ENCODE measurements around the gene SOAT2.
A peak's percentile ranks its signal among the peaks of the same experiment; 100 is the strongest.

SOAT2 gene

DNA sequence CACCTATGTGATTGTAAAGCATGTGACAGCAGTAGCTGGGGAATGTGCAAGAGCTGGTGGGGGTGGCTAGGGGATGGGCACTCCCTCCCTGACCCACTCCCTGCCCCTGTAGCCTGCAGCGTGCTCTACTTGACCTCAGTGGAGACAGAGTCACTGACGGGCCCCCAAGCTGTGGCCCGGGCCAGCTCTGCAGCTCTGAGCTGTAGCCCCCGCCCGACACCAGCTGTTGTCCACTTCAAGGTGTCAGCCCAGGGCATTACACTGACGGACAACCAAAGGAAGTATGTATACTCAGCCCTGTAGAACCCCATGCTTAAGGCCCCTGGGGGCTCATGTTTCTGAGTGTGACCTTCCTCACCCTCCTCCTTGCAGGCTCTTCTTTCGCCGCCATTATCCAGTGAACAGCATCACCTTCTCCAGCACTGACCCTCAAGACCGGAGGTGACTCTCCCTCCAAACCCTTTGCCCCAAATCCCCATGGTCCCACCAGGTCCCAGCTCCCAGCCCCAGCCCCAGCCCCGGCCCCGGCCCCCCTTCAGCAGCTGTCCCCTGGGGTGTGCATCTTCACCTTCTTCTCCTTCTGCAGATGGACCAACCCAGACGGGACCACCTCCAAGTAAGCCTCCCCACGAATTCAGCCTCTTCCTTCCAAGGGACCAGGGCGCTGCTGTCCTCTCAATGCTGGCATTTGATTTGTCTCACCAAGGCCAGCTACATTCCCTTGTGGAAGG lies 40.1 kb upstream of the SOAT2 start:
- DNase-seq = peak in 7 of 42 donors; percentile 3 to 42 (median 28)
- intact Hi-C loops (cut with DNase I) = no loop called here

DNA sequence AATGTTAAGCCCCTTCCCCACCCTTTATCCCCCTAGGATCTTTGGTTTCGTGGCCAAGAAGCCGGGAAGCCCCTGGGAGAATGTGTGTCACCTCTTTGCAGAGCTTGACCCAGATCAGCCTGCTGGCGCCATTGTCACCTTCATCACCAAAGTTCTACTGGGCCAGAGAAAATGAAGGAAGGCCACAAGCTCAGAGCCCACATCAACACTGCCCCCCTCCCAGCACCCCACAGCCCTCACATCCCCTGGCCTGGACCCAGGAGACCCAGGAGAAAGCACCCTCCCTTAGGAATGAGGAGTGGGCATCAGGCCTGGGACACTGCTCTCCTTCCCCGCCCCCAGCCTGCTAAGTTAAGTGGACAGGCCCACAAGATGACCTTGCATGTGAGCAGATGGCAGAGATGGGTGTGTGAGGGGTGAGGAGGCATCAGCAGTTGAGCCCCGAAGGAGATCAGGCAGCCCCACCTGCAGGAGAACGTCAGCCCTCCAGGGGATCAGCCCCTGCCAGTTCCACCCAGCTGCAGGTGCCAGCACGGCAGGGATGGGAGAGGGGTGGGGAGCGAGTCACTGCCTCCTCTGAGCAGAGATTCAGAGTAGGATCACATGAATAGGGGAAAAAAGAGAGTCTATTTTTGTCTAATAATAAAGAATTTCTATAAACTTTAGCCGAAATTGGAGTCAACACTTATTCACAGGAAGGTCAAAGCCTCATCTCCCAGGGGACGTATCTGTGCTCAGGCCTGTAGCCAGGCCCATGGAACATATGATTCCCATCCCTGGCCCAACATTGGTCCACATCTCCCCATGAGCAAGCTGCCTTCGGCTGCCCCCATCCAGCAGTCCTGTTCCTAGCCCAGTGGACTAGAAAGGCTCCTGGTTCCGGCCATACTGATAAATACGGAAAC lies 39.3 kb upstream of the SOAT2 start:
- intact Hi-C loops (cut with DNase I) = no loop called here

DNA sequence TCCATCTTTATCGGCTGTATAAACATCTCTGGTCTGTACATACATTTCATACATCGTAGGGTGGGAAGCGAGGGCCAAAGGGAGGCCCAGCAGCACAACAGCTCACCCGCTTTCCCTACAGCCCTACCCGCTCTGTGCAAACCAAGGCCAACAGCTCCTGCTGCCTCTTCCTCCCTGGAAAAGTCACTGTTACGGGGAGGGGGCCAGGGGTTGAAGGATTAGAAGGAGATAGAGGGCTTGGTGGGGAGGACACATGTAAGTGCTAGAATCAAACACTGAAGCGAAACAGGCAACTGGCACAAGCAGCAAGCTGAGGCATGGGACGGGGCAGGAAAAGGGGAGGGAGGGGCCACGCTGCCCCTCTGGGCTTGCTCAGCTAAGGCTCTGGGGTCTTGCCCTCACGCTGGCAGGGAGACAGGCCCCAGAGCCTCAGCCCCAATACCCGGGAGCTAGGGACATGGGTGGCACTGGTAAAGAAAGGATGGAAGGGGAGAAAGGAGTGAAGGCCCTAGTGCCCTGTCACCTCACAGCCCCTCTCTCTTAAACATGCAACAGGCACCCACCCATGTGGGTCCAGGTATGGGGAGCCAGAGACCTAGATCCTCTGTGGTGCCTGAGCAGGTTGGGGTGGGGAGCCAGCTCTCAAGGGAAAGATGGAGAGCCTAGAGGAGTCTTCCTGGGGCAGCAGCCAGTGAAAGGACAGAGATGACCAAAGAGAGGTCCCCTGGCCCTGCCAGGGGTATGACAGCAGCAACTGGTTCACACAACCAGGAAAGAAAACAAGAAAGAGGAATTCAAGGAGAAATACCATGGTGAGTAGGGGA lies 38.5 kb upstream of the SOAT2 start:
- DNase-seq = peak in 5 of 42 donors; percentile 4 to 40 (median 31)
- intact Hi-C loops (cut with DNase I) = loop anchor here (5.0 kb wide), 1 partner anchor 37 kb away; the partner anchor contains the start of gene SOAT2

More for the DNA sequence above, 39.3 kb upstream of the SOAT2 start:
- peak in 14 of 42 donors; percentile 17 to 72 (median 47) for DNase-seq

DNA sequence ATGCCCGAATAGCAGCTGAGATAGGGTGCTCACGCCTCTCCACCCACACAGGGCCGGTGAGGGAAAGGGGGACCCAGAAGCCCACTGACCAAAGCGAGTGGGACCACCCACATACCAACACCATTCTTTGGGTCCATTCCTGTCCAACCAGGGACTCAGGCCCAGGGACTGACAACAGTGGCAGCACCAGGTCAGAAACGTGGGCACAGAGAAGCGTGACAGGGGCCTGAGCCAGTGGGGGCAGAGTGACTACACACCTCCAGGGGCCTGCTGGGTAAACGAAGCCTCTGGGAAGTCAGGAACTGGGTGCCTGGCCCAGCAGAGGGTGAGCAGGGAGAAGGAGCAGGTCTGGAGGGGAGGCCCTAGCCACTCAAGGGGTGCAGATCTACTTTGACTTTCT lies 37.8 kb upstream of the SOAT2 start:
- peak in 5 of 42 donors; percentile 4 to 39 (median 21) for DNase-seq

DNA sequence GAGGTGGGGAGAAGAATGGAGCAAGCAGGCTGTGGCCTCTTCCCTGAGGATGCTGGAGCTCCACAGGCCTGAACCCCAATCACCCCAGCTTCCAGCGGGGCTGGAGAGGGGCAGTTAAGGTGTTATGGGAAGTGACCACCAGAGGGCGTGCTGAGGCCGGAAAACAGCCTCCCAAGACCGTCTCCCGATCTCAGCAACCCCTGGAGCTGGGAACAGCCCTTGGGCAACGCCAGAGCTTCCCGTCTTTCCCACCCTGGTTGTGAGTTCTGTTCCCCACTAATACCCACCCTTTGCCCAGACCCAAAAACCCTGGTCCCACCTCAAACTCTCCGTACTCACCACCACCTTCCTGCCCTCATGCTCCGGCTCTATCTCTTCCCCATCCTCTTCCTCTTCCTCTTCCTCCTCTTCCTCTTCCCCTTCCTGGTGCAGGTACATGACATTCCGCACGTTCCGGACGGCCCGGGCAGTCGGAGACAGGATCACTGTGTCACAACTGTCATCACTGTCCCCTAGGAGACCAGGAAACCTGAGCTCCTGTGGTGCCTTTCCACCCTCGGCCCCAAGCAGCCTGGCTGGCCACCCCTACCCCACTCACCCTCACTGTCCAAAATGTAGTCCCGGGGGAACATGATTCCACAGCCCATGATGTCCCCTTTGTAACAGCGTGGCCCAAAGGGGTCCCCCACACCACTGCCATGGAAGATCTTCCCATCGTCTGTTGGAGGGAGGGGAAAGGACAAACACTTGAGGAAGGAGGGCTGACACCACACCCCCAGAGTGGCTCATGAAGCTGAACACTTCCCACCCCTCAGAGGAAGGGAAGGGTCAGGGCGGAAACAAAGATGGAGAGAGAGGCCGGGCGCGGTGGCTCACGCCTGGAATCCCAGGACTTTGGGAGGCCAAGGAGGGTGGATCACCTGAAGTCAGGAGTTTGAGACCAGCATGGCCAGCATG lies 37.0 kb upstream of the SOAT2 start:
- peak in 41 of 42 donors; percentile 60 to 94 (median 83) for DNase-seq
- intact Hi-C loops (cut with DNase I) = loop anchor here (5.0 kb wide), 1 partner anchor 36 kb away; the partner anchor contains the start of gene SOAT2

More for the DNA sequence above, 37.8 kb upstream of the SOAT2 start:
- intact Hi-C loops (cut with DNase I) = loop anchor here (5.0 kb wide), 1 partner anchor 37 kb away; the partner anchor contains the start of gene SOAT2

DNA sequence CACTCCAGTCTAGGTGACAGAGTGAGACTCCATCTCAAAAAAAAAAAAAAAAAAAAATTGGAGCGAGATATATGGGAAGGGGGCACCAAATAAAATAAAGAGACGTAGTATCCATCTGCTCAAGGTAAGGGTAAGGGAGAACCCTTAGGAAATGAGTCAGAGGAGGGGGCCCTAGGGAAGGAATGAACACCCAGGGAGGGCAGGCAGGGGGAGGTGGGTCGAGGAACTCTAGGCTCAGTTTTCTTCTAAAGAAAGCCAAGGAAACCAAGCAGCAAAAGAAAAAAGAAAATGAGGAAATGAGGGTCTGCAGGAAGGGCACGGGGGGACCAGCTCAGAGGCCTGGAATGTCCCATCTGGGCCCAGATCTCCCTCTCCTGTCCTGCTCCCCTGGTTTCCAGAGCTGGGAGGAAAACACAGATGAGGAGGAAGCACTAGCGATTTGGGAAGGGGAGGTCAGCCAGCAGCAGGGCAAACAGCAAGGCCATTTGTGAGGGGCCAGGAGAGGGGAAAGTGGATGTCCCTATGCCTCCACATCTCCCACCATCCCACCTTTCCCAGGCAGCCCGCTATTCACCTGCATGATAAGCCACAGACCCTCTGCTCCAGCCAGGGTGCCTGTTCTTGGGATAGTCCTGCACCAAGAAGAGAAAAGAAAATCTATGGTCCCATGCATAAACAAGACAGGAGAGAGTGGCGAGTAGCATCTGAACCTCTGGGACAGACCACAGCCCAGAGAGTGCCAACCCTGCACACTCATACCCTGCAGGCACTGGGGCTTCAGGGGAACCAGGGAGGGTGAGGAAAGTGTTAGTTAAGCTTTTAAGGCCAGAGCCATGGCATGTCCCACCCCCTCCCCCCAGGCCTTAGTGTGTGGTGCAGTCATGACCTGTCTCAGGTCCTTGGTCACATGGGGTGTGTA lies 36.0 kb upstream of the SOAT2 start:
- intact Hi-C loops (cut with DNase I) = loop anchor here (5.0 kb wide), 1 partner anchor 35 kb away; the partner anchor contains the start of gene SOAT2
- DNase-seq = peak in 1 of 42 donors; percentile 39

DNA sequence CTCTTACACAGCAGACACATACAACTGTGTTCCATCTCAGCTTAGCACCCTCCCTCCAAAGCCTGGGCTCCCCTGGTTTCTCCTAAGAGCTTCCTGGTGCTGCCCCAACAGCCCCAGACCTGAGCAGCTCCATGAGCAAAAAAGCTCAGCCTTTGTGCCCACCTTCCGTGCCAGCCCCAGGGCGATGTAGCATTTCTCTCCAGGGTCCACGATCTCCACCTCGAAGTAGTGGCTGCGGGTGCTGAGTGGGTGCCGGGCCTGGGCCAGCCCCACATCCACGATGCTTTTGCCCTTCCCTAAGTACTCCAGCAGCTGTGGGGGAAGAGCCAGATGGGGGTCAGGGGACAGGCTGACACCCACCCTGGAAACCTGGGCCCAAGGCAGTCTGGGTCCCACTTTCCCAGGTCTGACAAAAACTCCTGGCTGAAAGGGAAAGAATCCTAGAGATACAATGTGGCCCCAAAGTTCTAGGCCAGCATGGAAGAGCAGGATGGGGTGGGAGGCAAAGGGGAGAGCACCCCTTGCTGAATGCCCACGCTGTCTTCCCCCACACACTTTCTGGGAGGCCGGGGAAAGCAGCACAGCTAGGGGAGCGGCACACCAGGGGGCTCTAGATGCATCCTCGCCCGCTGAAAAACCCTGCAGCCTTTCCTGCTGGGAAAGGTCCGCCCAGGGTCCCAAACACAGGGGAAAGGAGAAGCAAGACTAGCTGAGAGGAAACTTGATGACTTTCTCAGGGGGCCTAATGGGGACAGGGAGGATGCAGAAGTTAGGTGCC lies 35.1 kb upstream of the SOAT2 start:
- intact Hi-C loops (cut with DNase I) = loop anchor here (5.0 kb wide), 1 partner anchor 34 kb away; the partner anchor contains the start of gene SOAT2
- DNase-seq = peak in 3 of 42 donors; percentile 5 to 21 (median 16)

DNA sequence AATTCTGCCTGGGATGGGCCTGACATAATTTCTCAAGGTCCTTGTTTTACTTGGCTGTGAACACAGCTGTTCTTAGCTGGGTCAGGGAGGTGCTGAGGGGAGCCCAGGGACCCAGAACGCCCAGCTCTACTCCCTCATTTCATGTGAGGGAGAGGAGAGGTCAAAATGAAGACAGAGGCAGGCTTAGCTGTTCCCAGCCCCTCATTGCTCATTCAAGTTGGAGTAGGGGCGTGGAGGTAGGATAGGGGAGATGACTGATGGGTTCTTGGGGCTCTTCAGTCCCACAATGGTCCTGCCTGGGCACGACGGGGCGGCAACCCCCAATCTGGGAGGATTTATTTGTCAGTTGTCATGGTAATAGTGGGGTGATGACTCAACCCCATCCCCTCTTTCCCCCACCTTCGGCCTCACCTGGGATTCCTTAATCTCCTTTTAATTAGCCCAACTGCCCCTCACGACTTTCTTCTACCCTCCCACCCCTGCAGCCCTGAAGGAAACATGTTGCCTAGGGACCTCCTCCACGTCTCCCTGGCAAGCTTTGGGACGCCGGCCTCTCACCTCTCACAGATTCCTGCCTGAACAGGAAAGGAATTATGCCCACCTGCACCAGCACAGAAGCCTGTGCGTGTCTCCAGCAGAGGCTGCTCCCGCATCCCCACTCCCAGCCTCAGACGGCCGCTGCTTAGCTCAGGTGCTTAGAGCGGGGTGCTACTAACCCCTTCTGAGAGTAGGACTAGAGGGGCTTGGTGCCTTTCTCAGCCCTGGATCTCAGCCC lies 34.3 kb upstream of the SOAT2 start:
- intact Hi-C loops (cut with DNase I) = loop anchor here (5.0 kb wide), 1 partner anchor 33 kb away; the partner anchor contains the start of gene SOAT2
- peak in 3 of 42 donors; percentile 14 to 44 (median 24) for DNase-seq

DNA sequence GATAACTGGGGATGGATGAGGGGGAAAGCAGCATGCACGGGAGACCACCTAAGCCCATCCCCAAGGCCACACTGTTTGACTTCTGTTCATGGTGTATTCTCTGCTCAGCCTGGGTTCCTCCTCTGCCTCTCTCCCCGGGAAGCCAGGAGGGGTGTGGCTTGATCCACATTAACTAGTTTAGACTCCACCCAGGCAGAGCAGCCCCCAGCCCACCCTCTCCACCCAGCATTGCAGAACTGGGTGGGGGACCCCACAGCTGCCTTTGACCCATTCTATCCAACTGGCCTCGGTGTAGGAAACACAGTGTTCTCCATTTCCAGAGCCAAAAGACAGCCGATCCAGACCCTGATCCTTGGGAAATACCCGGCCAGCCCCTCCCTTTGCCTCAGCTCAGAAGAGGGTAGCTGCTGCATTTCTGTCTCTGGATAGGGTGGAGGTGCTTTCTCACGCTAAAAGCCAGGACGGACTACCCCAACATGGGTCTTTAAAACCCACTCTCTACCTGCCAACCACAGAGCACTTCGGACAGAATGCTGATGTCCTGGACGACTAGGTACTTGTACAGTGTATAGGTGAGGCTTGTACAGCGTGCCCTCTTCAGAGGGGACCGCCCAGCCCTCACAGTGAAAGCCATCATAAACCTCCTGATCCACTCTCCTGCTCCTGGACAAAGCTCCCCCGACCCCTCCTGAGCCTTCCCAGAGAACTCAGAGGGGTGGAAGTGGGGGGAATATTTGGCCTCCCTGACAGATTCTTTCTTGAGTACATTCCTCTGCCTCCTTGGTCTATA lies 33.5 kb upstream of the SOAT2 start:
- intact Hi-C loops (cut with DNase I) = loop anchor here (5.0 kb wide), 1 partner anchor 32 kb away; the partner anchor contains the start of gene SOAT2
- peak in 1 of 42 donors; percentile 27 for DNase-seq

DNA sequence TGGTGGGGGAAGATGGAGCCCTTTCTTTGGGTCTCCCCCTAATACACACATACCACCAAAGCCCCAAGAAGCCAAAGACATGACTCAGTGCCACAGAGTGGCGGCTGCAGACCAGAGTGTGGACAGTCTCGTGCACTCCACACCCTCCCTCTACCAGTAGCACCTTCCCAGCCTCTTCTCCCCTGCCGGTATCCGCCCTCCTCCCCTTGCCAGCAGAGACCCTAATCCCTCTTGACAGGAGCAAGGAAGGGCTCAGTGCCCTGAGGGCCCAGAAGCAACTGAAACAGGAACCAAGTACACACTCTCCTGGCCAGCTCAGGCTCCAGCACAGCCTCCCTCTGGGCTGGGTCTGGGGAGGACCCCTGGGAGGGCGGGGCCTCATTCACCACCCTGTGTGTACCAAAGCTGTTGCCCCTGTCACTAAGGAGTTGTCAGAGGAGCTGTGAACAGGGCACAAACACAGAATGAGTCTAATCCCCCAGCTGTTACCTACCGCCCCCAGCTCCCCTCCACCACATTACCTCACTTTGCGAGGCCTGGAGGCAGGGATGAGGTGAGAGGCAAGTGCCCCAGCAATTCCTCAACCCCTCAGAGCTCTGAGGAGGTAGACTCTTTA lies 32.3 kb upstream of the SOAT2 start:
- no peak for DNase-seq

DNA sequence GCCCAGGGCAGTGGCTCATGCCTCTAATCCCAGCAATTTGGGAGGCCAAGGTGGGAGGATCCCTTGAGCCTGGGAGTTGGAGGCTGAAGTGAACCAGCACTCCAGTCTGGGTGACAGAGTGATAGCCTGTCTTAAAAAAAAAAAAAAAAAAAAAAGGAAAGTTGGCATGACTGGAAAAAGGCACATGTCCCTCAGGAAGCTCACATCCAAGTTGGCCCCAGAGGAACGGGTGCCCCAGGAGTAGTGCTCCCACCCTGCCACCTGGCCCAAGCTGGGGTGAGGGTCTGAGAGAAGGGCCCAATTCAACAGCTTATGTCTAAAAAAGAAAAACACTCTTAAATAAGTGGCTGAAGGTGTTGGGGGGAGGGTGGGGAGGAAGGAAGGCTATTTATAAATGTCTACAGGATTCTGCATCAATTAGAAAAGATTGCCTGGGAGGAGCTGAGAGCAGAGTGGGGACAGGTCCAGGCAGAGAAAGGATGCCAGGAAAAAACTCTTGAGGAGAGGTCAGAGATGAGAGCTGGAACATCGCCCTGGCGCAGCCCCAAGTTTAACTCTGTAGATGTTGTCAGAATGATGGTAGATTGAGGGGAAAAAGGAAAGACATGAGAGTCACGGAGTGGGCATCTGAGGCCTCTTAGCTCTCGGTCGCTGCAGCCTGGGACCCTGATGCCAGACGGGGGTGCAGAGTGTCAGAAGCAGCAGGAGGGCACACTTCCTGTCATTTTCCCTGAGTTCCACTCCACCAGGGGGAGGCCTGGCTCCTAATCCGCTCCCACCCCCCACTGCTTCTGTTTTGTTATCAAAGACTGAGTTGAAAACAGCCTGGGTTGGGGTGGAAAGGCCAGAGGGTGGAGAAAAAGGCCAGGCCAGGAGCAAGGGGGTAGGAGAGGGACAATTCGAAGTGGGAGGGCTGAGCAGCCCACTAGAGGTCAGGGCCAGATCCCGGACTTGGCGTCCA lies 31.4 kb upstream of the SOAT2 start:
- DNase-seq = peak in 2 of 42 donors; percentile 5 to 17
- intact Hi-C loops (cut with DNase I) = no loop called here

More for the DNA sequence above, 32.3 kb upstream of the SOAT2 start:
- intact Hi-C loops (cut with DNase I) = no loop called here

DNA sequence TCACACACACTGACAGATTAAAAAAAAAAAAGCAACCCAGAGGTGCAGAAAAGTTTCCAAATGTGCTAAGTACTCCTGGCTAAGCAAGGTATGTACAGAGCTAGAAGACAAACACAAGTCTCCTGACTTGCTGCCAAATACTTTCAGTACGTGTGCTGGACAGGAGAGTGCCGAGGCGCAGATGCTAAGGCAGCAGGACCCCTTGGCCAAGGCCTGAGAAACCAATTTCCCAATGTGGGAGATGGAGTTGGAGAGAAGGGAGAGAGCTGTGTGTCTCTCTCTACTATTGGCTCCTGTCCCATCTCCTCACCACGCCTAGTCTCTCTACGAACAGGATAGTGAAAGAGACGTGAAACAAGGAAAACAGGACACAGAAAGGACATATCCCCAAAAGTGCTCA lies 29.4 kb upstream of the SOAT2 start:
- intact Hi-C loops (cut with DNase I) = no loop called here
- DNase-seq = no peak
